Osteoblast (primary cell): ENCODE results near the gene STX8. TPM values are rescaled to one million over a fixed set of nuclear protein-coding genes. Genes with fewer than 3 reads are reported as not detected.

Source experiments
- DNase-seq: peaks from one replicate; pipeline ENCODE4 v3.0.0; 2011; ENCODE audit warnings: low spot score, mixed read lengths; ENCODE audit not compliant: insufficient read length; ENCODE audit errors: missing footprints
- H2AFZ ChIP-seq: 2 replicates; pipeline ENCODE4 v1.6.0; 2011; ENCODE audit warnings: mild to moderate bottlenecking, low read length
- H3K27ac ChIP-seq: 2 replicates; pipeline ENCODE4 v1.5.1; 2011; ENCODE audit warnings: mild to moderate bottlenecking, low read depth, low read length, moderate library complexity
- H3K27me3 ChIP-seq: 2 replicates; pipeline ENCODE4 v1.6.0; 2012; ENCODE audit warnings: mild to moderate bottlenecking, control low read depth, inconsistent platforms, low read length, moderate library complexity; ENCODE audit not compliant: insufficient read depth
- H3K36me3 ChIP-seq: 2 replicates; pipeline ENCODE4 v1.5.1; 2011; ENCODE audit warnings: mild to moderate bottlenecking, low read length, control low read depth, moderate library complexity; ENCODE audit not compliant: insufficient read depth
- H3K4me1 ChIP-seq: 2 replicates; pipeline ENCODE4 v1.5.1; 2011; ENCODE audit warnings: mild to moderate bottlenecking, low read length, control low read depth, moderate library complexity; ENCODE audit not compliant: insufficient read depth
- H3K4me2 ChIP-seq: 2 replicates; pipeline ENCODE4 v1.6.0; 2011; ENCODE audit warnings: mild to moderate bottlenecking, low read length; ENCODE audit not compliant: insufficient read depth
- H3K4me3 ChIP-seq: fragments of 200-600 bp; sonication (generic); 3 replicates; pipeline ENCODE4 v1.5.1; 2012; ENCODE audit warnings: mild to moderate bottlenecking, low read length, inconsistent platforms; ENCODE audit not compliant: insufficient read depth
- H3K79me2 ChIP-seq: 2 replicates; pipeline ENCODE4 v1.6.0; 2012; ENCODE audit warnings: mild to moderate bottlenecking, low read length, control low read depth, inconsistent platforms; ENCODE audit not compliant: insufficient read depth
- H3K9me3 ChIP-seq: 2 replicates; pipeline ENCODE4 v1.5.1; 2011; ENCODE audit warnings: low read depth, low read length, control low read depth
- H4K20me1 ChIP-seq: 2 replicates; pipeline ENCODE4 v1.6.0; 2012; ENCODE audit warnings: mild to moderate bottlenecking, low read length, control low read depth; ENCODE audit not compliant: insufficient read depth
- CTCF ChIP-seq: IDR thresholded peaks from 2 replicates; pipeline ENCODE4 v1.5.1; 2011; ENCODE audit warnings: mild to moderate bottlenecking, low read depth, low read length, moderate library complexity; ENCODE audit errors: extremely low read depth
- total RNA-seq: library from RNA; depleted of rRNA; stranded (reverse); fragments of >200 nt; gene quantifications from 2 replicates; pipeline ENCODE4 v1.2.3, GENCODE V29; 2012

The STX8 gene
- total RNA-seq, 1 donor, result 72.7 TPM

- Histone ChIP-seq H3K9me3 (no peaks in the 10 kb centered on the region), H2AFZ (no peak overlapping the region), H3K27ac (no peak overlapping the region), H3K4me3 (no peak overlapping the region), H3K79me2 (no peaks in the 10 kb centered on the region), H3K4me2 (no peak overlapping the region), H3K27me3 (no peaks in the 10 kb centered on the region), H3K4me1 (peaks cover 5% of the 10 kb centered on the region), H4K20me1 (no peaks in the 10 kb centered on the region), H3K36me3 (no peaks in the 10 kb centered on the region)
- TF ChIP-seq CTCF, result no peak
- DNase-seq, result no peak
These were observed 356.7 kb downstream of the STX8 start for GRCh38 chr17:9218911-9219310.

- Histone ChIP-seq H3K27ac (no peak overlapping the region), H3K4me2 (no peak overlapping the region), H3K79me2 (no peaks in the 10 kb centered on the region), H3K4me1 (peaks cover 5% of the 10 kb centered on the region), H2AFZ (no peak overlapping the region), H3K27me3 (no peaks in the 10 kb centered on the region), H3K4me3 (no peak overlapping the region), H3K9me3 (no peaks in the 10 kb centered on the region), H4K20me1 (no peaks in the 10 kb centered on the region), H3K36me3 (no peaks in the 10 kb centered on the region)
- DNase-seq, result peak; percentile 30
- TF ChIP-seq CTCF, result no peak
These were observed 357.5 kb downstream of the STX8 start for GRCh38 chr17:9218064-9218635.

GRCh38 chr17:9217151-9218056 lies 358.2 kb downstream of the STX8 start:
- Histone ChIP-seq H3K4me1 (peaks cover 5% of the 10 kb centered on the region), H3K79me2 (no peaks in the 10 kb centered on the region), H3K27me3 (no peaks in the 10 kb centered on the region), H3K36me3 (no peaks in the 10 kb centered on the region), H3K4me2 (peak overlapping the region; percentile 24), H4K20me1 (no peaks in the 10 kb centered on the region), H2AFZ (peak overlapping the region; percentile 12), H3K4me3 (no peak overlapping the region), H3K27ac (no peak overlapping the region), H3K9me3 (no peaks in the 10 kb centered on the region)
- TF ChIP-seq CTCF, result no peak
- peak; percentile 91 for DNase-seq

GRCh38 chr17:9215465-9215864 lies 360.2 kb downstream of the STX8 start:
- Histone ChIP-seq H3K79me2 (no peaks in the 10 kb centered on the region), H3K27ac (no peak overlapping the region), H3K27me3 (no peaks in the 10 kb centered on the region), H3K9me3 (no peaks in the 10 kb centered on the region), H3K4me2 (no peak overlapping the region), H2AFZ (no peak overlapping the region), H3K4me3 (no peak overlapping the region), H3K4me1 (peaks cover 5% of the 10 kb centered on the region), H3K36me3 (no peaks in the 10 kb centered on the region), H4K20me1 (no peaks in the 10 kb centered on the region)
- DNase-seq, result no peak
- no peak for TF ChIP-seq CTCF
